Breast epithelium (tissue), 3 donors: ENCODE results near the gene CEBPA.
"Not testable (repeated sequence)": the region's sequence is repeated elsewhere in the genome, so short reads cannot be mapped to it uniquely, and the experiment has no call there.

ENCODE experiments used
- POLR2AphosphoS5 ChIP-seq, 3 donors: sonication (generic); formaldehyde crosslinking; IDR thresholded peaks; one replicate each; pipeline ENCODE4 v1.6.1; 2017; ENCODE audit warnings: antibody characterized with exemption in 3 of 3
- TF ChIP-seq, protein P1 (sequence below), 3 donors: fragments of 450-650 bp; IDR thresholded peaks; one replicate each; pipeline ENCODE4 v1.5.1; 2016 to 2017; ENCODE audit warnings: antibody characterized with exemption in 3 of 3, mild to moderate bottlenecking in 3 of 3, moderate library complexity in 3 of 3

DNA sequence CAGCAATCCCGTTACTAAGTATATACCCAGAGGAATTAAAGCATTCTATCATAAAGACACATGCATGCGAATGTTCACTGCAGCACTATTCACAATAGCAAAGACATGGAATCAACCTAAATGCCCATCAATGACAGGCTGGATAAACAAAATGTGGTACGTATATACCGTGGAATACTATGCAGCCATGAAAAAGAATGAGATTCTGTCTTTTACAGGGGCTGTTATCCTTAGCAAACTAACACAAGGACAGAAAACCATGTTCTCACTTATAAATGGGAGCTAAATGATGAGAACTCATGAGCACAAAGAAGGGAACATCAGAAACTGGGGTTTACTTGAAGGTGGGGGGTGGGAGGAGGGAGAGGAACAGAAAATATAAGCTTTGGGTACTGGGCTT lies 10.5 kb upstream of the CEBPA start:
- TF ChIP-seq, protein P1, sequence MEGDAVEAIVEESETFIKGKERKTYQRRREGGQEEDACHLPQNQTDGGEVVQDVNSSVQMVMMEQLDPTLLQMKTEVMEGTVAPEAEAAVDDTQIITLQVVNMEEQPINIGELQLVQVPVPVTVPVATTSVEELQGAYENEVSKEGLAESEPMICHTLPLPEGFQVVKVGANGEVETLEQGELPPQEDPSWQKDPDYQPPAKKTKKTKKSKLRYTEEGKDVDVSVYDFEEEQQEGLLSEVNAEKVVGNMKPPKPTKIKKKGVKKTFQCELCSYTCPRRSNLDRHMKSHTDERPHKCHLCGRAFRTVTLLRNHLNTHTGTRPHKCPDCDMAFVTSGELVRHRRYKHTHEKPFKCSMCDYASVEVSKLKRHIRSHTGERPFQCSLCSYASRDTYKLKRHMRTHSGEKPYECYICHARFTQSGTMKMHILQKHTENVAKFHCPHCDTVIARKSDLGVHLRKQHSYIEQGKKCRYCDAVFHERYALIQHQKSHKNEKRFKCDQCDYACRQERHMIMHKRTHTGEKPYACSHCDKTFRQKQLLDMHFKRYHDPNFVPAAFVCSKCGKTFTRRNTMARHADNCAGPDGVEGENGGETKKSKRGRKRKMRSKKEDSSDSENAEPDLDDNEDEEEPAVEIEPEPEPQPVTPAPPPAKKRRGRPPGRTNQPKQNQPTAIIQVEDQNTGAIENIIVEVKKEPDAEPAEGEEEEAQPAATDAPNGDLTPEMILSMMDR (IDR thresholded peaks at IDR 0.05) = not testable (repeated sequence)
- not testable (repeated sequence) for TF ChIP-seq POLR2AphosphoS5 (IDR thresholded peaks at IDR 0.05)
